HepG2 (cell line): ENCODE data around the gene EPHA6. TPM values are rescaled to one million over a fixed set of nuclear protein-coding genes. Genes with fewer than 3 reads are reported as not detected.

Experiments used
- ATAC-seq: fragments of 200-7000 bp; cut with Tn5 transposase; 3 replicates; pipeline ENCODE4 v1.9.1; 2020; ENCODE audit warnings: mild to moderate bottlenecking, moderate library complexity
- BruUV-seq: library from RNA; stranded (reverse); fragments of 400-500 nt; replicated peaks from 2 replicates; lab custom pipeline; 2021; lab: Mats Ljungman, UMichigan
- CTCF ChIA-PET: fragments of 300-600 bp; formaldehyde crosslinking; extraction: SDS; loops from one replicate; lab custom pipeline; 2021; ENCODE audit warnings: low total read pairs, inconsistent platforms, low intra/inter-chr PET ratio; lab: Yijun Ruan, JAX
- POLR2A ChIA-PET: fragments of 350-600 bp; sonication (Branson Sonifier 250); formaldehyde crosslinking; loops from one replicate; lab custom pipeline; 2020; ENCODE audit warnings: antibody characterized with exemption, inconsistent platforms; lab: Yijun Ruan, JAX
- DNase-seq: peaks from one replicate; pipeline ENCODE4 v3.0.0-alpha.2; 2015; ENCODE audit warnings: low spot score
- FAIRE-seq: peaks from 3 replicates; lab custom pipeline; 2011; peaks lifted over from hg19 to GRCh38; lab: Jason Lieb, UNC
- H2AFZ ChIP-seq: one replicate; pipeline ENCODE4 v1.6.1; 2011; ENCODE audit warnings: low read length, inconsistent platforms
- H3K27ac ChIP-seq: fragments of 300-600 bp; 3 replicates; pipeline ENCODE4 v1.8.0; 2011; ENCODE audit warnings: mixed run types, mild to moderate bottlenecking, mixed read lengths, low read length, inconsistent platforms; ENCODE audit not compliant: insufficient read depth; ENCODE audit errors: extremely low read length
- H3K27me3 ChIP-seq, 2 experiments: fragments of 200-600 bp in 1 of 2; 2 replicates in 1 of 2; 3 replicates in 1 of 2; pipeline versions ENCODE4 v1.6.0 to v1.8.0; 2011; ENCODE audit warnings: low read length in 2 of 2, mild to moderate bottlenecking in 2 of 2, moderate library complexity in 2 of 2, inconsistent platforms in 1 of 2; ENCODE audit not compliant: insufficient read depth in 2 of 2, control insufficient read depth in 1 of 2
- H3K36me3 ChIP-seq, 2 experiments: fragments of 200-600 bp in 1 of 2; replicated peaks in 1 of 2; 2 replicates in 1 of 2; 3 replicates in 1 of 2; pipeline versions ENCODE4 v1.5.1 to v1.8.0; 2011; ENCODE audit warnings: low read length in 2 of 2, inconsistent platforms in 1 of 2; ENCODE audit not compliant: insufficient read depth in 2 of 2, control insufficient read depth in 1 of 2
- H3K4me1 ChIP-seq: 2 replicates; pipeline ENCODE4 v1.5.1; 2012; ENCODE audit warnings: low read length, inconsistent platforms; ENCODE audit not compliant: insufficient read depth
- H3K4me2 ChIP-seq: 2 replicates; pipeline ENCODE4 v1.6.0; 2011; ENCODE audit warnings: low read depth, low read length, inconsistent platforms
- H3K4me3 ChIP-seq, 3 experiments: fragments of 200-600 bp in 1 of 3; sonication (generic), shearing (Covaris generic) in 1 of 3; replicated peaks in 1 of 3; 2 replicates each; pipeline ENCODE4 v1.5.1; 2011 to 2016; ENCODE audit warnings: low read length in 3 of 3, inconsistent platforms in 2 of 3, low read depth in 2 of 3, mild to moderate bottlenecking in 2 of 3, control low read depth in 1 of 3, mixed read lengths in 1 of 3; ENCODE audit not compliant: insufficient read depth in 1 of 3
- H3K79me2 ChIP-seq: one replicate; pipeline ENCODE4 v1.6.1; 2011; ENCODE audit warnings: low read length, inconsistent platforms; ENCODE audit not compliant: insufficient read depth
- H3K9ac ChIP-seq: 2 replicates; pipeline ENCODE4 v1.6.0; 2011; ENCODE audit warnings: mild to moderate bottlenecking, low read depth, low read length, inconsistent platforms; ENCODE audit not compliant: insufficient read depth
- H3K9me3 ChIP-seq: 2 replicates; pipeline ENCODE4 v1.5.1; 2012; ENCODE audit warnings: mild to moderate bottlenecking, low read length
- H4K20me1 ChIP-seq: 2 replicates; pipeline ENCODE4 v1.6.0; 2011; ENCODE audit warnings: inconsistent platforms, mild to moderate bottlenecking, low read length, moderate library complexity; ENCODE audit not compliant: insufficient read depth
- CREB1 ChIP-seq, 2 experiments: fragments of 450-650 bp in 1 of 2; IDR thresholded peaks; 2 replicates each; pipeline ENCODE4 v1.6.1; 2016 to 2017; ENCODE audit warnings: control low read depth in 1 of 2, mild to moderate bottlenecking in 1 of 2, missing compliant biosample characterization in 1 of 2, missing genetic modification characterization in 1 of 2
- RAD51 ChIP-seq: fragments of 450-650 bp; IDR thresholded peaks from 2 replicates; pipeline ENCODE4 v1.6.1; 2016; ENCODE audit warnings: borderline replicate concordance
- REL ChIP-seq: sonication (generic); formaldehyde crosslinking; conservative IDR thresholded peaks from 2 replicates; pipeline ENCODE4 v1.8.0; 2022; ENCODE audit warnings: mild to moderate bottlenecking, missing genetic modification reagents, moderate library complexity
- SP5 ChIP-seq: IDR thresholded peaks from 2 replicates; pipeline ENCODE4 v1.6.1; 2016; ENCODE audit warnings: low read depth, borderline replicate concordance
- TOPORS ChIP-seq: sonication (generic); formaldehyde crosslinking; IDR thresholded peaks from 2 replicates; pipeline ENCODE4 v1.8.0; 2023; ENCODE audit warnings: mild to moderate bottlenecking, missing genetic modification reagents
- USF2 ChIP-seq, 2 experiments: sonication (generic) in 1 of 2; formaldehyde crosslinking in 1 of 2; IDR thresholded peaks; 2 replicates each; pipeline versions ENCODE4 v1.5.1 to v1.6.1; 2011 to 2020; ENCODE audit warnings: borderline replicate concordance in 1 of 2, low read depth in 1 of 2, low read length in 1 of 2, mild to moderate bottlenecking in 1 of 2, missing genetic modification reagents in 1 of 2, moderate library complexity in 1 of 2
- ZNF274 ChIP-seq: sonication (generic); formaldehyde crosslinking; IDR thresholded peaks from 2 replicates; pipeline ENCODE4 v1.5.1; 2020; ENCODE audit warnings: mild to moderate bottlenecking, missing genetic modification reagents
- ZNF567 ChIP-seq: sonication (generic); formaldehyde crosslinking; IDR thresholded peaks from 2 replicates; pipeline ENCODE4 v1.8.1; 2023; ENCODE audit warnings: mild to moderate bottlenecking, missing genetic modification reagents, borderline replicate concordance
- ZNF720 ChIP-seq: sonication (generic); formaldehyde crosslinking; IDR thresholded peaks from 2 replicates; pipeline ENCODE4 v1.4.0; 2020; ENCODE audit warnings: missing genetic modification reagents
- ZNF781 ChIP-seq: sonication (generic); formaldehyde crosslinking; IDR thresholded peaks from 2 replicates; pipeline ENCODE4 v1.5.1; 2020; ENCODE audit warnings: borderline replicate concordance, mild to moderate bottlenecking, missing genetic modification reagents; ENCODE audit errors: not compliant biosample characterization
- WGBS: methylation state at CpG from one replicate; pipeline ENCODE4 v1.1.6; 2017; ENCODE audit warnings: low lambda C conversion rate; 5-methylcytosine and 5-hydroxymethylcytosine counted together
- in situ Hi-C: cut with HindIII; loops from 2 replicates; pipeline ENCODE4 v1.10.0; 2017; ENCODE audit warnings: low pct_unique_long_range_greater_than_20kb; ENCODE audit not compliant: extremely low pct_ligation_motif_present
- intact Hi-C: fragments of 100-400 bp; cut with micrococcal nuclease; formaldehyde crosslinking; loops from one replicate; pipeline ENCODE4 v1.10.0; 2022; ENCODE audit not compliant: unreplicated experiment
- polyA plus RNA-seq, 8 experiments: library from polyadenylated mRNA; depleted of rRNA in 3 of 8; stranded (reverse) in 7 of 8; unstranded in 1 of 8; fragments of >200 nt; fragmentation: Illumina TruSeq in 4 of 8; extraction: Trizol in 4 of 8; gene quantifications; 2 replicates each; pipeline versions ENCODE4 v1.2.1 to v1.2.3, GENCODE V29; 2011 to 2016; ENCODE audit warnings: low read depth in 4 of 8, missing spikeins in 1 of 8, mixed read lengths in 1 of 8; ENCODE audit not compliant: insufficient read depth in 1 of 8
- total RNA-seq, 5 experiments: library from RNA; depleted of rRNA; stranded (reverse); fragments of >200 nt; fragmentation: Illumina TruSeq; extraction: Trizol; gene quantifications; 2 replicates each; pipeline ENCODE4 v1.2.3, GENCODE V29; 2016; ENCODE audit warnings: low read depth in 1 of 5
- TF ChIP-seq, protein P1 (sequence below): IDR thresholded peaks from 2 replicates; pipeline ENCODE4 v1.6.1; 2016; ENCODE audit warnings: missing compliant biosample characterization, missing genetic modification reagents, borderline replicate concordance

The EPHA6 gene
- total and polyA plus RNA-seq, 2 of the 13 experiments (the other 11 are each of a cell fraction or from before 2014, with no cell fraction given) = not detected

DNA sequence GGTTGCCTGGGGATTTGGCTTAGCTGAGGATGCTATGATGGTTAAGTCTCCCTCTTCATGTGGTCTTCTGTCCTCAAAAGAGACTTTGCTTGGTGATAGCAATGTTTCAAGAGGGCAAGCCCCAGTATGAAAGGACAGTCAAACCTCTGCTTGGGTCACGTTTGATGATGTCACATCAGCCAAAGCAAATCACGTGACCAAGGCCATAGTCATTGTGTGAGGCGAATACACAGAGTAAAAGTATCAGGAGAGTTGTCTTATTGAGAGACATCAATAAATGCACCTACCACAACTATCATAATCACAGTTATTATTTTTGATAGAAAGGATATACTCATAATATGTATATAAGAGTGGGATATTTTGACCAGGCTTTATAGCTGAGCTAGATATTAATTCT is 243.0 kb downstream of the EPHA6 start:
- Histone ChIP-seq H3K4me1 (no peaks in the 10 kb centered on the region), H3K4me2 (no peak overlapping the region), H3K36me3 (no peaks in the 10 kb centered on the region), H3K4me3 (no peak overlapping the region), H3K79me2 (no peaks in the 10 kb centered on the region), H4K20me1 (no peaks in the 10 kb centered on the region), H3K9me3 (no peaks in the 10 kb centered on the region; the same call in 1 of the 2 replicates), H3K27ac (no peak overlapping the region), H2AFZ (no peak overlapping the region)
- ATAC-seq (no peak), FAIRE-seq (no peak), DNase-seq (no peak)
- 6% methylated on average over 3 of the region's 3 CpGs for WGBS
- POLR2A ChIA-PET = no interaction called here
- CTCF ChIA-PET = no interaction called here
- BruUV-seq = no TSS peak
- intact Hi-C loops (no loop called here), in situ Hi-C loops (no loop called here)
- no peak for TF ChIP-seq ZNF567
- TF ChIP-seq USF2 (IDR thresholded peaks at IDR 0.05; ENCODE audit: low read depth, low read length) = peak; percentile 47
- TF ChIP-seq USF2 (CRISPR knock-in tag; IDR thresholded peaks at IDR 0.05; ENCODE audit: borderline replicate concordance) = no peak
- peak; percentile 50 for TF ChIP-seq CREB1 (IDR thresholded peaks at IDR 0.05)
- no peak for TF ChIP-seq CREB1 (CRISPR knock-in tag; IDR thresholded peaks at IDR 0.05)
- TF ChIP-seq SP5 (CRISPR knock-in tag) = no peak
- TF ChIP-seq RAD51 = peak; percentile 71
- no peak for TF ChIP-seq ZNF781 (CRISPR knock-in tag)
- TF ChIP-seq, protein P1, sequence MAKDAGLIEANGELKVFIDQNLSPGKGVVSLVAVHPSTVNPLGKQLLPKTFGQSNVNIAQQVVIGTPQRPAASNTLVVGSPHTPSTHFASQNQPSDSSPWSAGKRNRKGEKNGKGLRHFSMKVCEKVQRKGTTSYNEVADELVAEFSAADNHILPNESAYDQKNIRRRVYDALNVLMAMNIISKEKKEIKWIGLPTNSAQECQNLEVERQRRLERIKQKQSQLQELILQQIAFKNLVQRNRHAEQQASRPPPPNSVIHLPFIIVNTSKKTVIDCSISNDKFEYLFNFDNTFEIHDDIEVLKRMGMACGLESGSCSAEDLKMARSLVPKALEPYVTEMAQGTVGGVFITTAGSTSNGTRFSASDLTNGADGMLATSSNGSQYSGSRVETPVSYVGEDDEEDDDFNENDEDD = no peak
- TF ChIP-seq TOPORS (CRISPR knock-in tag) = no peak
- TF ChIP-seq REL (CRISPR knock-in tag) = no peak
- no peak for TF ChIP-seq ZNF720 (CRISPR knock-in tag)
- TF ChIP-seq ZNF274 (CRISPR knock-in tag) = no peak
- TF ChIP-seq, all 625 proteins: peak for 3
- H3K27me3 ChIP-seq = no peaks in the 10 kb centered on the region; a peak in 1 of 5 replicates
- no peak overlapping the region for H3K9ac ChIP-seq
